DMS53 (cell line): Measurements from ENCODE around the gene HIGD2A.
"Not testable (repeated sequence)": the region's sequence is repeated elsewhere in the genome, so short reads cannot be mapped to it uniquely, and the experiment has no call there.

Source experiments
- DNase-seq: peaks from one replicate; lab custom pipeline; 2025; lab: John Stamatoyannopoulos, UW

The HIGD2A gene

DNA sequence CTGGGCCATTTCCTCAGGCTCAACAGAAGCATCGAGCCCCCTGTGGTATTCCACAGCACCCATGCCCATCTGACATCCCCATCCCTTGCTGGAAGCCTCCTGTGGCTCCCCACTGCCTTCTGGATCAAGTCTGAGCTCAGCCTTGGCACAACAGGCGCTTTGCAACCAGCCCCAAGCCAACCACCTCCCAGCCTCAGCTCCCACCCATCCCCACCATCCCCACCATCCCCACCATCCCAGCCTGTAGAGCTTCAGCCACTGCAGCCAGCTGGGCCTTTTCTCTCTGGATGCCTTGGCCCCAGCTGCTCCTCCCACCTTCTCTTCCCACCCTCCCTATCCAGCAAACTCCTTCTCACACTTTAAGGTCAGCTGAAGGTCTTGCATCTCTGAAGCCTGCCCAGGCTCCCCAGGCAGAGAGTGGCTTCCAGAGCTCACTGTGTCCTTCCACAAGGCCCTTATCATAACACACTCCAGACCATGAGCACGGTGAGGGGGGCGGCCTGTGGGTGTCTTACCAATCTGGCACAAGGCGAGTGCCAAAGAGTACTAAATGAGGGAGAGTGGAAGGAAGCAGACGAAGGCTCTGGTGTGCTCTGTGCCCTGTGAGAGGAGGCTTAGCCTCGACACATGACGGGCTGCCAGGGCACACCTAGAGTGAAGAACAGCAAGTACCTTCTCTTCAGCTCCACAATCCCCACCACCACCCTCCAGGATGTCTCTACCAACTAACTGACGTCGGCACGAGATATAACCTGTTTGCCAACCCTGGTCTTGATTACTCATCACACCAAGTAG lies 6.5 kb downstream of the HIGD2A start:
- DNase-seq = no peak

DNA sequence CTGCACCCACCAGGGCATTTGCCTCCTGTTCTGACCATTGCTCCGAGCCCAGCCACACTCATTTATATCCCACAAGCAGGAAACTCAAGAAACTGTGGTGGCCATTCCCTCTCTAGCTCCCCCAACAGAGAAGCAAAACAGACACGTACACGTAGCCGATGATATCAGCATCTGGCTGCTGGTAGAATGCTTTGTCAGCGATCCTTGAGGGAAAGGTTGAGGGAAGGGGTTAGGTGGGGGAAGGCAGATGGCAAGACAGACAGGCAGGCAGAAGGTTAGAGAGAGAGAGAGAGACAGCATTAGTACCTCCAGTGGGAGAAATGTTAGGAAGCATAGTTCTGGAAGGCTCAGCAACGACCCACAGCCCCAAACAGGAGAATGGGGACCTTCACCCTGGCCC lies 7.8 kb downstream of the HIGD2A start:
- no peak for DNase-seq

DNA sequence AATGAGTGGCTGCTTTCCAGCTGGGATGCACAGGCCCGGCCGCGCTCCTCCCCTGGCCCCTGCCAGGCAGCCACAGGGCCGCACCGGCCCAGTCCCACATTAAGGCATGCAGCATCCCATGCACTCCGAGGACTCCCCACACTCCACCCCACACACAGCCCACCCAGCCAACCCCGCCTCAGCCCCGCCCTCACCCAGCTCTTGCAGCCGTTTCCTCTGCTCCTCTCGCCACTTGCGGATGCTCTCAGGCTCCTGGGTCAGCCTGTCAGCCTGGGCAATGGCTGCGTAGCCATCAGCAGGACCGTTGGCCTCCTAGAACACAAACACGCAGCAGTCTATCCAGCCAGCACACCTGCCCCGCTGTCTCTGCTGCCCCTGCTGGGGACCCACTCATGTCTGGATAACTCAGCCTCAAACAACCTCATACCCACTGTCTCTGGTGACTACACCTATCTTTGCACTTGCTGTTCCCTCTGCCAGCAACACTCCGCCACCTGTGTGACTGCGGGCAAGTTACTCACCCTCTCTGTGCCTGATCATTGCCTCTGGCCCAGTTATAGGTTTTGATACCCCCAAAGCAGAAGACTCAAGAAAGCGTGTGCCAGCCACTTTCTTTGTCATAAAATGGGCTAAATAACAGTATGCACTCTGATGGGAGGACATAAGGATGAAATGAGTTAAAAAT lies 9.3 kb downstream of the HIGD2A start:
- DNase-seq = no peak

DNA sequence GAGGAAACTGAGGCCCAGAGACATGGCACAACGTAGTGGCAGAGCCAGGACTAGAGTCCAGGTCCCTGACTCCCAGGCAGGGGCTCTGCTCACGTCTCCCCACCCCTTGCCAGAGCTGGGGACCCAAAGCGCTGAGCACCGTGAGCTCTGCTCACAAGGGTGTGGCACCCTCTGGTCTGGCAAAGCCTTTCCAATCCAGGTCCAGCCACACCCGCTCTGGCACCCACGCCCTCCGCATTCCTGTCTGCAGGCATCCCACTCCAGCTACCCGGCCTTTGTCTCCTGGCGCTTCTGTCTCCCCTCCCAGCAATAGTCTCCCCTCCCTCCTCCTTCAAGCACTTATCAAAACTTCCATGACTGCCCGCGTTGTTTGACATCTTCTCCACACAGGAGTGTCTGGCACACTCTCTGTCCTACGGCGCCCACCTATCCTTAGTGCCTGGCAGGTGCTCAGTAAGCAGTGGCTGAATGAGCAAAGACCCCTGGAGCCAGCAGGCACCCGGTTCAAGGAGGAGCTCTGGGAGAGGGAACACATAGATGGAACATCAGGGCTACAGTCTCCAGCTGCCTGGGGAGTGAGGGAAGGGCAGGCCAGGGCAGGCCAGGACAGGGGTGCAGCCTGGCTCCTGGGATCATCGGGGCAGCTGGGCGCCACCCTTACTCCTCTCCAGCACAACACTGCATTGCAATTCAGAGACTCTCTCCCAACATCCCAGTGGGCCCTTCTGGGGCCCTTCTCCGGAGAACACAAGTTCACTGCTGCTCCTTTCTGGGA lies 12.0 kb downstream of the HIGD2A start:
- no peak for DNase-seq

DNA sequence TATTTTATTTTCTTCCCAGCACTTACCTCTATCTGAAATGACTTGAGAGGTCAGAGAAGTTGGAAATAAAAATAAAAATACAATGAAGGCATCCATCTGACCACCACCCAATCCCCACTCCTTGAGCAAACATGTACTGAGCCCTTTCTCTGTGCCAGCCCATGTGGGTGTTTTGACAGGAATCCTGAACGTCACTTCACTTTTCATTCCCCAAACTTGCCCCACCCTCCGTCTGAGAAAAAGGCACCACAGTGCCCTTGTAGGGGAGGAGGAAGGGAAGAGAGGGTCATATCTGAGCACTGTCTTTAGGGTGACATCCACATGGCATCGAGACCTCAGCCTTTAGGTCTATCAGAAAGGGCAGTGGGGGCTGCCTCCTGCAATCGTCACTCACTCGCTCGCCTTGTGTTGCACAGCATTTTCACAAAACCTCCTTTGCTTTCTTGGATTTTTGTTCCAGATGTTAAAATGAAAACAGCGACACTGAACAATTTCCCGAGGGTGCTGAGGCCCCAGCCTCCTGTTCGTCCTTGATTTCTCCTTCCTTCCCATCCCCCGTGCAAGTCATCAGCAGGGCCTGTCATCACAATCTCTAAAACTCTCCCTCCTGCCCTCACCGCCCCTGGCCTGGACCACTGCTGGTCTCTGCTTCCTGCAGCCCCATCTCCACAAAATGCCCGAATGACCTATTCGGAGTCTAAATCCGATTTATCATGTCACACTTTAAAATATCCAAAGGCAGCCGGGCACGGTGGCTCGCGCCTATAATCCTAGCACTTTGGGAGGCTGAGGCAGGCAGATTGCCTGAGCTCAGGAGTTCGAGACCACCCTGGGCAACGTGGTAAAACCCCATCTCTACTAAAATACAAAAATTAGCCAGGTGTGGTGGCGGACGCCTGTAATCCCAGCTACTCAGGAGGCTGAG lies 13.0 kb downstream of the HIGD2A start:
- DNase-seq = no peak

DNA sequence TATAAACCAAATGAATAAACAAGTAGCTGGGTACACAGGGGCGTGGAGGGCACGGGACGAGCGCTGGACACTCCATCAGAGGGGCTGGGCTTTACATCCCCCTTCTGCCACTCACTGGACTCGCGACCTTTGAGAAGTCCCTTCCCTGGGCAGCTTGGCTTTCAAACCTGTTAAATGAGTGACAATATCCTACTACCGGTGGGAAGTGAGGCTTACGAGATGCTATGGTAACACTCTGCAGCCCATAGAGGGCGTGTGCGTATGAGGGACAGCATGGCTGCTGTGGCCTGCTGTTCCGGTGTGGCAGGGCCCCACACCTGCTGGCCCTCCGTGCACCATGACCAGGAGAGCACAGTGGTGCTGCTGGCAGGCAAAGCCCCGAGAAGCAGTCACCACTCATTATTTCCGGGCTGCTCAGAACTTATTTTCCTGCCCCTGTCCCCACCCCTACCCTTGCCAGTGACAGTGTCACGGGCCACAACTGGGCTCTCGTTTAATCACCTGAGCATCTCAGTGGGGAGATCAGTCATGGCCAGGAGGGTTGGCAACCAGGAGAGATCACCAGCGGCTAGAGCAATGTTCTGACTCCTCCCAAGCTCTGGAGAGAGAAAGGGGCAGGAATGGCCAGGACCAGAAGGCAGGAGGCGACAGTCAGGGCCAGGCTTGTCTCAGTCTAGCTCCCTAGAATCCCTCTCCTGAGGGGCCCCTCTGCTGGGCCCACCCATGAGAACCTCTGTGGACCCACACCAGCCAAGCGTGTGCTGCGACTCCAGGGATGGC lies 17.3 kb downstream of the HIGD2A start:
- peak; percentile 40 for DNase-seq

DNA sequence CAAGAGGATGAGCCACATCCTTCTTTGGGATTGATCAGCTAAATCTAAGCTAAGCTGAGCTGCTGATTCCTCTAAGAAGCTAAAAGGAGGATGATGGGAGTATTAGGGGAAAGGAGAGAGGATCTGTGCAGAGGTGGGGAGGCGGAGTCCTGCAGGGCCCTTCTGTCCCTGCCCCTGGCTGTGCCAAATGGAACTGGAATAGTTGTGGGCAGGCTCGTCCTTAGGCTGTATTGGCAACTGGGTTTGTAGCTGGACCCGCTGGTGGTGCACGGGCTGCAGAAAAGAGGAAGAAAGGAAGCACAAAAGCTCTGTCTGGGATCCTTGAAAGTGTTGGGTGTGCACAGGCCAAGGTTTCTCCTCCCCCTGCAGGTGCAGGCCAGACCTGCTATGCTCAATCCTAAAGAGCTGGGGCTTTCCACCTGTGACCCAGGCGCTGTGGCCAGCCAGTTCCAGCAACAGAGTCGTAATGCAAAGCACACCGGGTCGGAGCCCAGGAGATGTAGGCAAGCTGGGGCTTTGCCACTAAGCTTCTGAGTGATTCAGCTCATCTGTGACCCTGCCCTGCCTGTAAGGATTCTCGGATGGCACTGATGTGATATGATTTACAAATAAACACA lies 18.0 kb downstream of the HIGD2A start:
- no peak for DNase-seq

DNA sequence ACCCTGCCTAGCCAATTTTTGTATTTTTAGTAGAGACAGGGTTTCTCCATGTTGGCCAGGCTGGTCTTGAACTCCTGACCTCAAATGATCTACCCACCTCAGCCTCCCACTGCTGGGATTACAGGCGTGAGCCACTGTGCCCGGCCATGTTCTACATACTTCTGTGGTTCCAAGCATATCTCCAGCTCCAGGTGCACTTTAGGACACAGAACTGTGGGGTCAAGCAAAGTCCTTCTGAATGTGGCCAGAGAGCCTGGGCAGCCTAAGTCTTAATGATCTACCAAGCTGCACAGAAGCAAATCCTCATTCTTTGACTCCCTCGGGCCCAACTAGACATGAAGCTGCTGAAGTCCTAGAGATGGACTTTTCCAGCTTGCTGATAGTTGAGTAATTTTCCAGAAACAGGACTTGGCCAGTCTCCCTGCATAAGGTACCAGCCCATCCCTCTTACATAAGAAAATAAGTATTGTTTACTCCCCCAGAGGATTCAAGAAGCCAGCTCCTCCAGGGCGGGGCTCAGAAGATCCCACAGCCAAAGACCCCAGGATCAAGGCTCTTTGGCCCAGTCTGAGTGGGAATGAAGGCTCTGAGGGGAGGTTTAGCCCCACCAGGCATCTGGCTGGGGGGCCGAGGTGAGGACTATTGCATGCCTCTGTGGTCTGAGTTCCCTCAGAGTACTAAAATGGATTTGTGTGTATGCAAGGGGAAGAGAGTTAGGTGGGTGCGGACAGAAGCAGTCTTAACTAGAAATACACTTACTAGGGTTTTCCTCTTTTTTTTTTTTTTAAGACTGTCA lies 19.1 kb downstream of the HIGD2A start:
- no peak for DNase-seq

DNA sequence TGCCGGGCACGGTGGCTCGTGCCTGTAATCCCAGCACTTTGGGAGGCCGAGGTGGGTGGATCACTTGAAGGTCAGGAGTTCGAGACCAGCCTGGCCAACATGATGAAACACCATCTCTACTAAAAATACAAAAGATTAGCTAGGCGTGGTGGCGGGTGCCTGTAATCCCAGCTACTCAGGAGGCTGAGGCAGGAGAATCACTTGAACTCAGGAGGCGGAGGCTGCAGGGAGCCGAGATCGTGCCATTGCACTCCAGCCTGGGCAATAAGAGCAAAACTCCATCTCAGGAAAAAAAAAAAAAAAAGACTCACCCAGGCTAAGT lies 19.7 kb downstream of the HIGD2A start:
- DNase-seq = not testable (repeated sequence)

DNA sequence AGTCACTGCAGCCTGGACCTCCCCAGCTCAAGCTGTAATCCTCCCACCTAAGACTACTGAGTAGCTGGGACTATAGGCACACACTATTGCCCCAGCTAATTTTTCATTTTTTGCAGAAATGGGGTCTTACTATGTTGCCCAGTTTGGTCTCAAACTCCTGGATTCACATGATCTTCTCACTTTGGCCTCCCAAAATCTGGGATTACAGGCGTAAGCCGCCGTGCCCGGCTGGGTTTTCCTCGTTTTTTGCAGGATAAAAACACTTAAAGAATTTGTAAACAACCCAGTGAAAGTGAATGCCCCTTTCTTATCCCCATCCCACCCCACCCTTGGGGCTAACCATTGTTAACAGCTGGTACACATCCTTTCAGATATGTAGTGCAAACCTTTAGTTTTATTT lies 20.0 kb downstream of the HIGD2A start:
- no peak for DNase-seq

DNA sequence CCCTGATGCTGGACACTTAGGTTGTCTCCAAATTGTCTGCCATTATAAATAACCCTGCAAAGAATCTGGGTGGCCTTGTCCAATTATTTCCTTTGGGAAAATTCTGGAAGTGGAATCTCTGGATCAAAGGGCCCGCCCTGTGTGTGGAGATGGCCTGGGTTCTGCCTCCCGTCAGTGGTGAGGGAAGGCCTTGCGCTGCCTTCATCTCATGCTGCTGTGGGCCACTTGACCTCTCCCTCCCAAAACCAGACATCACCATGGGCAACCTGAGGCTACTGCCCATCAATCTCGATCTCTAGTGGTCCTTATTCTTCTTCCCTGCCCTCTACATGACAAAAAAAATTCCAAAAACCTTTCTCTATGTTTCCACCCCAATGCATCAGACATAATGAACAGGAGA lies 21.2 kb downstream of the HIGD2A start:
- no peak for DNase-seq

DNA sequence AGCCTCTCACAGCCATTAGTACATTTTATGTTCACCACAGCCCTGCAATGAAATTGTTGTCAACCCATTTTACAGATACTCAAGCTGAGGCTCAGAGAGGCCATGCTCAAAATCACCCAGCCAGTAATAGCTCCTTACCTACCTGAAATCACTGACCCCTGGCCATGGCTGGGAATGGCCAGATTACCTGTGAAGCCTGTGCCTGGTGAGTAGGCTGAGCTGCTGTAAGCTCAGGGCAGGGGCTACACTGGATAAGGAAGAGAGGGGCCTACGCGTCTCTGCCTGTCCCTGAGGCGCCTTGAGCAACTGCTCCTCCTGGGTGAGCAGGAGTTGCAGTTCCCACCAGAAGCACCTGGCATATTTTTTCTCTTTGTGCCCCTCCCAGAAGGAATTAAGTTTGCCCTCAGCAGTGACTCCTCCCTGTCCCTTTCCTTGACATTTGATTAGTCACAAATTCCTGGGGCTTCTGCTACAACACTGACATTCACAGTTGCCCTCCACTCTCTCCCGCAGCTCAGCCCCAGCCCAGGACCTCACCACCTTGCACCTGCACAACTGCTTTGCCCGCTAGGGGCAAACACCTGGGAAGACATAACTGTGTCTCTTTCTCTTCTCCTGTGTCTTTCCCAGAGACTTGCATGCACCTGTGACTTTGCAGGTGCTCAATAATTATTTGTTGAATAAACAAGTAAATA lies 22.1 kb downstream of the HIGD2A start:
- DNase-seq = no peak

DNA sequence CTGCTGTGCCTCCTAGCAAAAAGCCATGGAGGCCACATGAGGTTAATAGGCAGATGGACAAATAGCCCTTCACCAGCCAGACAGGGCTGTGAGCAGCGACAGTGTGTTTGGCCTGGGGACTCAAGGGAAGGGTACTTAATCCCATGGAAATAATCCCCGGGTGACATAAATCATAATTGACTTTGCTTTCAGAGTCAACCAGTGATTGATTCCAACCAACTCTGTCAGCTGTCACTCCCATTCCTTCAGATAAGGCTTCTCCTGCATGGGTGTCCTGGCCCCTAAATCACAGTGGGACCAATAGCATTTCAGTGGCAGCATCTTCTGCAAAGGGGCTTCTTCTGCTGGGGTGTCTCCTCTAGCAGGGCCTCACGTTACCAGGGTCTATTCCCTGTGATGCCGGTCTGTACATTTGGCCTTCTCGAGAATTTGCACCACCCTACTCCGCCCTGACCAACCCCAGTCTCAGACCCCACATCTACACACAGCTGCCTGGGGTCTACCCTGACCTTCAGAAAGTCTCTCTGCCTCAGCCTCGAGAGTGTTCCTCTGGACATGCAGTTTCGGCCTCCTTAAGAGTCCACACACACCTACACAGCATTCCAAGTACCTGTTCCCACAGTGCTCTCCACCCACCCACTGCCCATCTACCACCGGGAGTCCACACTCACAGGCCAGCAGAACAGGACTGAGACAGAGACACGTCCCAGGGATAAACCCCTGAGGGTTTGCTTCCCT lies 24.1 kb downstream of the HIGD2A start:
- no peak for DNase-seq

DNA sequence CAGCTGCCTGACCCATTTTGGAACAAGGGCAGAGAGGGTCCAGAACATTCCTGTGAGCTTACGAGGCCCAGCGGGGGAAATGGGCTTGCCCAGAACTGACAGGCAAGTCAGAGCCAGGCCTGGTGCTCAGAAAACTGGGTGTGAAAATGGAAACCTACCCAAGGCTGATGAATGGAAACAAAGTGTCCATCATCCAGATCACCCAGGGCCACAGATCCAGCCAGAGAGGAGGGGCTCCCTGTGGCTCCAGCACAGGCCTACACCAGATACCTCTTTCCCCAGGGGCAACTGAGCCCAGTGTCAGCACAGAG lies 24.7 kb downstream of the HIGD2A start:
- no peak for DNase-seq

DNA sequence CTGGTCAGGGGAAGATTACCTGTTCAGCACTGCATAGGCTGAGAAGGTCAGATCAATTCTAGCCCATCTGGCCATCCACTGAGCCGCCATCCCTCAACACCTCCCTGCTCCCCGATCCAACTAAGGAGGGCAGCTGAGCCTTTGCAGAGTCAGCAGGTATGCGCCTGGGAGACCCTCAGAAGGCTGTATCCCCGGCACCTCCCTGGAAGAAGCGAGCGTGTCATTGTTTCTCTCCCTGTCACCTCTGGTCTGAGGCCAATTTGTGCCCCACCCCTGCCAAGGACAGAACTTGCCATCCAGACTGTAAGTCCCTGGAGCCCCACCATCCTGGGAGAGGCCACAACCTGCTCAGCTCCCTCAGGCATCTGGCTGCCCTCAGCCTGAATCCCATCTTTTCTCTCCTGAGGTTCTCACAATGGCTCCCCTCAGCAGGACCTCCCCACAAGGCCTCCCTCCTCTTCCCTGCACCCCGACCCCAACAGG lies 25.2 kb downstream of the HIGD2A start:
- no peak for DNase-seq

DNA sequence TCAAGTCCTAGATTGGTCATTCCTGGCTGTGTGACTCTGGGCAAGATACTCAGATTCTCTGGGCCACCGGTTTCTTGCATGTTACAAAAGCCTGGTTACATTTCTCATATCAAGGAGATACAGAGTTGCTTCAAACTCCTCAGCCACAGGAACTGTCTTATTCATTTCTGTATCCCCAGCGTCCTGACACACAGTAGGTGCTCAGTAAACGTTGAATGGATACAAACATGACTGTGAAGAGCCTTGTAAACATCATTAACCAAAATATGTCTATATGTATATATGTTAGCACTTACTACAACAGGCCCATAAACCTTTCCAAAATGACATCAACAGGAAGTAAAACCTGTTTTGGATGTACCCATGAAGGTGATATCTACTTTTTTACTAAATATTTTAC lies 26.2 kb downstream of the HIGD2A start:
- peak; percentile 36 for DNase-seq

DNA sequence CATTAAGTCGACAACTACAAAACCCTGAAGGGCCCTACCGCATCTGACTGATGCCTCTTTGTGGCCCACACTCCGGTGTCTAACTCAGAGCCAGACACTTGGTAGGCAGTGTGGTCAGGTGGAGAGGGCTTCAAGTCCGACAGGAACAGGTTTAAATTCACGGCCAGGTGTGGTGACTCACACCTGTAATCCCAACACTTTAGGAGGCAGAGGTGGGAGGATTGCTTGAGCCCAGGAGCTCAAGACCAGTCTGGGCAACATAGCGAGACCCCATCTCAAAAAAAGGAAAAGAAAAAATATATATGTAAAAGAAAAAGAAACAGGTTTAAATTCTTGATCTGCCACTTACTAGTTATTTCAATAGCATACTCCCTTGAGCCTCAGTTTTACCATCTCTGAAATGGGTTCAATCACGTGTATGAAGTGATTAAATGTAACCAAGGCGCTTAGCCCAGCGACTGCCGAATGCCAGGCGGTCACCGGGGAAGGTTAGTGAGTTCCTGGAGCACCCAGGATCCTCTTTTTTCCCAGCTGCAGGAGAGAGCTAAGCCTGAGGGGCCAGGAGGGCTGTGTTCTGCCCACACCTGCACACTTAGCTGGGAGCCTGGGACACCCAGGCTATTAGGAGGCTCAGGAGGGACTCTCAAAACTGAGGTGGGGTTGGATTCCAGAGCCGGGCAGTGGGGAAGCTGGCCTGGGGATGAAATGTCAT lies 26.8 kb downstream of the HIGD2A start:
- peak; percentile 59 for DNase-seq
